Endothelial cell of umbilical vein (primary cell): Measurements from ENCODE around the gene JARID2. TPM values are rescaled to one million over a fixed set of nuclear protein-coding genes. Genes with fewer than 3 reads are reported as not detected.

ENCODE experiments used
- BruUV-seq: library from RNA; stranded (reverse); fragments of 400-500 nt; replicated peaks from 2 replicates; lab custom pipeline; 2021; lab: Mats Ljungman, UMichigan
- CTCF ChIA-PET: fragments of 300-600, 350-600 bp; sonication (Branson Sonifier 250); formaldehyde crosslinking; loops from one replicate; lab custom pipeline; 2021; ENCODE audit warnings: antibody characterized with exemption, inconsistent platforms; lab: Charles Lee
- POLR2A ChIA-PET: fragments of 300-600, 350-600 bp; sonication (Branson Sonifier 250); formaldehyde crosslinking; loops from one replicate; lab custom pipeline; 2021; ENCODE audit warnings: antibody characterized with exemption, inconsistent platforms; lab: Charles Lee
- DNase-seq: peaks from one replicate; pipeline ENCODE4 v3.0.0-alpha.2; 2011; ENCODE audit warnings: low read depth, low spot score
- FAIRE-seq: peaks from 2 replicates; lab custom pipeline; 2011; peaks lifted over from hg19 to GRCh38; lab: Jason Lieb, UNC
- H2AFZ ChIP-seq: 2 replicates; pipeline ENCODE4 v1.6.0; 2012; ENCODE audit warnings: low read depth, low read length, control low read depth, inconsistent platforms
- H3K27ac ChIP-seq: 2 replicates; pipeline ENCODE4 v1.5.1; 2011; ENCODE audit warnings: low read depth, mild to moderate bottlenecking, control low read depth, low read length, moderate library complexity; ENCODE audit not compliant: insufficient read depth
- H3K27me3 ChIP-seq, 2 experiments: 2 replicates each; pipeline versions ENCODE4 v1.6.0 to v1.6.1; 2011; ENCODE audit warnings: low read length in 2 of 2, mixed read lengths in 1 of 2; ENCODE audit not compliant: control insufficient read depth in 2 of 2, insufficient read depth in 2 of 2
- H3K36me3 ChIP-seq, 2 experiments: 2 replicates in 1 of 2; 3 replicates in 1 of 2; pipeline ENCODE4 v1.5.1; 2011; ENCODE audit warnings: low read length in 2 of 2, mild to moderate bottlenecking in 1 of 2, moderate library complexity in 1 of 2; ENCODE audit not compliant: control insufficient read depth in 2 of 2, insufficient read depth in 2 of 2; ENCODE audit errors: extremely low read depth in 1 of 2
- H3K4me1 ChIP-seq: 3 replicates; pipeline ENCODE4 v1.5.1; 2011; ENCODE audit warnings: mild to moderate bottlenecking, low read length; ENCODE audit not compliant: control insufficient read depth, insufficient read depth; ENCODE audit errors: extremely low read depth
- H3K4me2 ChIP-seq: 2 replicates; pipeline ENCODE4 v1.6.1; 2011; ENCODE audit warnings: low read length, control low read depth, mixed read lengths; ENCODE audit not compliant: insufficient read depth
- H3K4me3 ChIP-seq, 3 experiments: fragments of 200-600 bp in 1 of 3; sonication (generic), shearing (Covaris generic) in 1 of 3; replicated peaks in 1 of 3; 2 replicates each; pipeline ENCODE4 v1.5.1; 2011 to 2016; ENCODE audit warnings: control low read depth in 3 of 3, low read length in 3 of 3, mild to moderate bottlenecking in 2 of 3, inconsistent platforms in 1 of 3, low read depth in 1 of 3, moderate library complexity in 1 of 3; ENCODE audit not compliant: insufficient read depth in 1 of 3
- H3K79me2 ChIP-seq: 2 replicates; pipeline ENCODE4 v1.6.0; 2012; ENCODE audit warnings: low read length, inconsistent platforms; ENCODE audit not compliant: control insufficient read depth, insufficient read depth
- H3K9ac ChIP-seq: replicated peaks from 2 replicates; pipeline ENCODE3; 2011; ENCODE audit warnings: low read length, control low read depth; ENCODE audit not compliant: insufficient read depth; ENCODE audit errors: extremely low read depth
- H3K9me1 ChIP-seq: replicated peaks from 3 replicates; pipeline ENCODE4 v1.6.0; 2011; ENCODE audit warnings: mild to moderate bottlenecking, low read length; ENCODE audit not compliant: control insufficient read depth, insufficient read depth; ENCODE audit errors: extremely low read depth
- H3K9me3 ChIP-seq: replicated peaks from 2 replicates; pipeline ENCODE4 v1.5.1; 2012; ENCODE audit warnings: low read length, inconsistent platforms; ENCODE audit not compliant: control insufficient read depth, insufficient read depth
- H4K20me1 ChIP-seq: replicated peaks from 2 replicates; pipeline ENCODE3; 2011; ENCODE audit warnings: mild to moderate bottlenecking, low read length; ENCODE audit not compliant: control insufficient read depth, insufficient read depth; ENCODE audit errors: extremely low read depth
- CTCF ChIP-seq, 2 donors: IDR thresholded peaks; 1 replicate in 1 of 2; 2 replicates in 1 of 2; pipeline ENCODE4 v1.5.1; 2011; ENCODE audit warnings: low read length in 2 of 2, mild to moderate bottlenecking in 2 of 2, moderate library complexity in 2 of 2, control low read depth in 1 of 2, inconsistent platforms in 1 of 2, low read depth in 1 of 2; ENCODE audit not compliant: insufficient read depth in 1 of 2; ENCODE audit errors: extremely low read depth in 1 of 2
- EZH2 ChIP-seq: IDR thresholded peaks from 2 replicates; pipeline ENCODE4 v1.6.1; 2012; ENCODE audit warnings: borderline replicate concordance, low read depth, mild to moderate bottlenecking, moderate library complexity, low read length, inconsistent platforms; ENCODE audit not compliant: severe bottlenecking
- FOS ChIP-seq: IDR thresholded peaks from 2 replicates; pipeline ENCODE4 v1.6.1; 2011; ENCODE audit warnings: mild to moderate bottlenecking, low read length, moderate library complexity, borderline replicate concordance; ENCODE audit not compliant: insufficient read depth
- GATA2 ChIP-seq: IDR thresholded peaks from 2 replicates; pipeline ENCODE4 v1.7.0; 2011; ENCODE audit warnings: low read depth, mild to moderate bottlenecking, moderate library complexity, mixed read lengths, low read length; ENCODE audit not compliant: insufficient read length, insufficient read depth
- JUN ChIP-seq: IDR thresholded peaks from 2 replicates; pipeline ENCODE4 v1.6.1; 2011; ENCODE audit warnings: borderline replicate concordance, low read depth; ENCODE audit not compliant: insufficient read length, insufficient read depth
- MAX ChIP-seq: IDR thresholded peaks from 2 replicates; pipeline ENCODE4 v1.6.1; 2011; ENCODE audit not compliant: insufficient read depth, insufficient read length
- MYC ChIP-seq: IDR thresholded peaks from one replicate; pipeline ENCODE4 v1.6.1; 2011; ENCODE audit warnings: mild to moderate bottlenecking, low read depth, low read length
- POLR2A ChIP-seq: IDR thresholded peaks from 2 replicates; pipeline ENCODE4 v1.6.1; 2012; ENCODE audit warnings: low read depth, mild to moderate bottlenecking, control low read depth, low read length
- POLR2AphosphoS5 ChIP-seq: IDR thresholded peaks from 2 replicates; pipeline ENCODE4 v1.6.1; 2012; ENCODE audit warnings: low read depth, mild to moderate bottlenecking, control low read depth, low read length, moderate library complexity; ENCODE audit not compliant: insufficient read depth
- dilution Hi-C: fragments of 300-500 bp; cut with MboI; formaldehyde crosslinking; loops from one replicate; pipeline ENCODE4 v1.15.0; 2019; ENCODE audit warnings: low sequenced_read_pairs; ENCODE audit not compliant: extremely low pct_ligation_motif_present
- intact Hi-C: fragments of 100-400 bp; cut with micrococcal nuclease; formaldehyde crosslinking; loops from one replicate; pipeline ENCODE4 v1.10.0; 2022
- polyA plus RNA-seq, 4 experiments: library from polyadenylated mRNA; depleted of rRNA in 3 of 4; stranded (reverse) in 3 of 4; unstranded in 1 of 4; fragments of >200 nt; gene quantifications; 2 replicates each; pipeline versions ENCODE4 v1.2.1 to v1.2.3, GENCODE V29; 2011 to 2012; ENCODE audit warnings: missing spikeins in 1 of 4
- total RNA-seq: library from RNA; stranded (reverse); gene quantifications from 2 replicates; pipeline ENCODE4 v1.2.3, GENCODE V29; 2021

The JARID2 gene
- total and polyA plus RNA-seq, 2 donors (not counting 3 experiments of a cell fraction or from before 2014, with no cell fraction given), result 2.9 to 10.6 TPM

- Histone ChIP-seq H4K20me1 (no peaks in the 10 kb centered on the region), H3K4me2 (no peak overlapping the region), H3K9me3 (no peaks in the 10 kb centered on the region), H3K4me3 (no peak overlapping the region), H2AFZ (no peak overlapping the region), H3K9me1 (no peaks in the 10 kb centered on the region), H3K27me3 (no peaks in the 10 kb centered on the region), H3K9ac (no peak overlapping the region), H3K79me2 (no peaks in the 10 kb centered on the region), H3K36me3 (no peaks in the 10 kb centered on the region), H3K4me1 (no peaks in the 10 kb centered on the region), H3K27ac (no peak overlapping the region)
- peak; percentile 73 for DNase-seq
- intact Hi-C loops, result no loop called here
- CTCF ChIA-PET, result no interaction called here
- no peak for TF ChIP-seq GATA2
- TF ChIP-seq JUN, result no peak
- no peak for TF ChIP-seq EZH2
- TF ChIP-seq CTCF (IDR thresholded peaks at IDR 0.05; ENCODE audit: extremely low read depth in 1 of 2, insufficient read depth in 1 of 2, low read depth in 1 of 2, low read length in 2 of 2), result no peak
- no peak for TF ChIP-seq FOS
- no peak for TF ChIP-seq MAX
- no peak for TF ChIP-seq POLR2A
- TF ChIP-seq POLR2AphosphoS5, result no peak
- no peak for TF ChIP-seq MYC
- no TSS peak for BruUV-seq
- POLR2A ChIA-PET, result interaction anchor here (0.6 kb wide), 1 partner anchor 15 kb away, joined by 3 read pairs; no protein-coding TSS in a partner anchor
- no peak for FAIRE-seq
- dilution Hi-C loops, result no loop called here
Observed at GRCh38 chr6:15380351-15380750, 134.5 kb downstream of the JARID2 start.
